Measurements from ENCODE around the gene DLG3. TPM values are rescaled to one million over a fixed set of nuclear protein-coding genes. Genes with fewer than 3 reads are reported as not detected.

The DLG3 gene
- total RNA-seq, 2 donors from 2014 or later = 17.3 to 18.7 TPM

GRCh38 chrX:70410921-70411320 is 33.7 kb upstream of the DLG3 start:
- Histone ChIP-seq H3K4me3 (no peak overlapping the region), H3K27me3 (replicated peaks; ENCODE audit: insufficient read depth) (no peaks in the 10 kb centered on the region), H3K27ac (no peak overlapping the region), H3K36me3 (no peaks in the 10 kb centered on the region), H3K4me1 (ENCODE audit: control insufficient read depth in 1 of 2, low read depth in 2 of 2) (no peaks in the 10 kb centered on the region), H3K9me3 (no peaks in the 10 kb centered on the region)
- no peak for TF ChIP-seq CTCF (IDR thresholded peaks at IDR 0.05)
- DNase-seq (ENCODE audit: low spot score) (no peak), ATAC-seq (ENCODE audit: insufficient number of reproducible peaks, low FRiP score, low read depth) (no peak)

- Histone ChIP-seq H3K27me3 (replicated peaks; ENCODE audit: insufficient read depth) (no peaks in the 10 kb centered on the region), H3K27ac (no peak overlapping the region), H3K4me1 (ENCODE audit: control insufficient read depth in 1 of 2, low read depth in 2 of 2) (no peaks in the 10 kb centered on the region), H3K9me3 (no peaks in the 10 kb centered on the region), H3K4me3 (no peak overlapping the region), H3K36me3 (no peaks in the 10 kb centered on the region)
- no peak for DNase-seq (ENCODE audit: low spot score)
- ATAC-seq (ENCODE audit: insufficient number of reproducible peaks, low FRiP score, low read depth) = no peak
- no peak for TF ChIP-seq CTCF (IDR thresholded peaks at IDR 0.05)
Measured at GRCh38 chrX:70411475-70411874, 33.2 kb upstream of the DLG3 start.

- no peaks in the 10 kb centered on the region for H3K9me3 ChIP-seq
Measured at GRCh38 chrX:70421618-70422017, 23.0 kb upstream of the DLG3 start.

GRCh38 chrX:70422851-70423341 is 21.7 kb upstream of the DLG3 start, which contains the start of gene GDPD2:
GDPD2 (plus strand) TSS chrX:70423314; CDS start chrX:70424985, 1,671 bp downstream.
- Histone ChIP-seq H3K9me3 (no peaks in the 10 kb centered on the region), H3K4me1 (ENCODE audit: control insufficient read depth in 1 of 2, low read depth in 2 of 2) (no peaks in the 10 kb centered on the region), H3K27me3 (replicated peaks; ENCODE audit: insufficient read depth) (no peaks in the 10 kb centered on the region), H3K36me3 (no peaks in the 10 kb centered on the region), H3K4me3 (no peak within 1 kb of the TSS), H3K27ac (no peak within 1 kb of the TSS)
- peak; percentile 14 for TF ChIP-seq CTCF (IDR thresholded peaks at IDR 0.05)
- ATAC-seq (ENCODE audit: insufficient number of reproducible peaks, low FRiP score, low read depth) (no peak), DNase-seq (ENCODE audit: low spot score) (no peak)

More at GRCh38 chrX:70421618-70422017, 23.0 kb upstream of the DLG3 start:
- Histone ChIP-seq H3K27me3 (replicated peaks; ENCODE audit: insufficient read depth) (no peaks in the 10 kb centered on the region), H3K27ac (no peak overlapping the region), H3K4me1 (ENCODE audit: control insufficient read depth in 1 of 2, low read depth in 2 of 2) (no peaks in the 10 kb centered on the region), H3K4me3 (no peak overlapping the region), H3K36me3 (no peaks in the 10 kb centered on the region)
- no peak for TF ChIP-seq CTCF (IDR thresholded peaks at IDR 0.05)
- no peak for DNase-seq (ENCODE audit: low spot score)
- no peak for ATAC-seq (ENCODE audit: insufficient number of reproducible peaks, low FRiP score, low read depth)

GRCh38 chrX:70423936-70424675 is 20.5 kb upstream of the DLG3 start:
- DNase-seq (ENCODE audit: low spot score) (no peak), ATAC-seq (ENCODE audit: insufficient number of reproducible peaks, low FRiP score, low read depth) (no peak)
- Histone ChIP-seq H3K27ac (no peak overlapping the region), H3K9me3 (no peaks in the 10 kb centered on the region), H3K4me1 (ENCODE audit: control insufficient read depth in 1 of 2, low read depth in 2 of 2) (no peaks in the 10 kb centered on the region), H3K4me3 (no peak overlapping the region), H3K27me3 (replicated peaks; ENCODE audit: insufficient read depth) (no peaks in the 10 kb centered on the region), H3K36me3 (no peaks in the 10 kb centered on the region)
- no peak for TF ChIP-seq CTCF (IDR thresholded peaks at IDR 0.05)
